ENCODE measurements around the gene CRISPLD2.
A peak's percentile ranks its signal among the peaks of the same experiment; 100 is the strongest.

DNA sequence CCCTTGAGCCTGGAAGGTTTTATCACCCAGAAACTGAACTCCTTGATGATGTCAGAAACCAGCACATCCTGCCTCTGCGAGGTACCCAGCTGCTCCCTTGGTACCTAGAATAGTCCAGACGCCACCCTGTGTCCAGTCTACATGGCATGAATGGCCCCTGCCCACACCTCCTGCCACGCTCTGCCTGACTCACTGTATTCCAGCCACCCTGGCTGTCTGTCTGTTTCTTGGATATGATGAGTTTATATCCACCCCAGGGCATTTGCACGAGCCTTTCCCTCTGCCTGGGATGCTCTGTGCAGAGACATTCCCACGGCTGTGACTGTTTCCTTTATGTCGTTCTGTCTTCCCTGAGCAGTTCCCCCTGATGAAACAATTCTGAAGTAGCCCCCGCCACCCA, 68.7 kb downstream of the CRISPLD2 start:
- TF ChIP-seq, protein P1, sequence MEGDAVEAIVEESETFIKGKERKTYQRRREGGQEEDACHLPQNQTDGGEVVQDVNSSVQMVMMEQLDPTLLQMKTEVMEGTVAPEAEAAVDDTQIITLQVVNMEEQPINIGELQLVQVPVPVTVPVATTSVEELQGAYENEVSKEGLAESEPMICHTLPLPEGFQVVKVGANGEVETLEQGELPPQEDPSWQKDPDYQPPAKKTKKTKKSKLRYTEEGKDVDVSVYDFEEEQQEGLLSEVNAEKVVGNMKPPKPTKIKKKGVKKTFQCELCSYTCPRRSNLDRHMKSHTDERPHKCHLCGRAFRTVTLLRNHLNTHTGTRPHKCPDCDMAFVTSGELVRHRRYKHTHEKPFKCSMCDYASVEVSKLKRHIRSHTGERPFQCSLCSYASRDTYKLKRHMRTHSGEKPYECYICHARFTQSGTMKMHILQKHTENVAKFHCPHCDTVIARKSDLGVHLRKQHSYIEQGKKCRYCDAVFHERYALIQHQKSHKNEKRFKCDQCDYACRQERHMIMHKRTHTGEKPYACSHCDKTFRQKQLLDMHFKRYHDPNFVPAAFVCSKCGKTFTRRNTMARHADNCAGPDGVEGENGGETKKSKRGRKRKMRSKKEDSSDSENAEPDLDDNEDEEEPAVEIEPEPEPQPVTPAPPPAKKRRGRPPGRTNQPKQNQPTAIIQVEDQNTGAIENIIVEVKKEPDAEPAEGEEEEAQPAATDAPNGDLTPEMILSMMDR (IDR thresholded peaks at IDR 0.05 in 8 of 11, conservative IDR thresholded peaks at IDR 0.05 in 3 of 11), result no peak
- TF ChIP-seq POLR2AphosphoS5 (IDR thresholded peaks at IDR 0.05), result peak in 1 of 3 donors; percentile 11
- TF ChIP-seq POLR2A (IDR thresholded peaks at IDR 0.05), result no peak

Data from spleen (tissue), 7 donors.